Pulmonary artery endothelial cell (primary cell): ENCODE results near the gene TECRL. TPM values are rescaled to one million over a fixed set of nuclear protein-coding genes. Genes with fewer than 3 reads are reported as not detected.

Experiments used
- DNase-seq: peaks from one replicate; pipeline ENCODE4 v3.0.0-alpha.2; 2011; ENCODE audit warnings: low read depth, low spot score
- total RNA-seq: library from RNA; depleted of rRNA; stranded (reverse); fragments of >200 nt; gene quantifications from 2 replicates; pipeline ENCODE4 v1.2.3, GENCODE V29; 2014

The TECRL gene
- not detected in 2 replicates for total RNA-seq

- DNase-seq = no peak
These were observed at the start of gene TECRL for GRCh38 chr4:64409300-64409699. TSS of gene TECRL (minus strand) at chr4:64409450. CDS start at chr4:64409351, 99 bp downstream.

GRCh38 chr4:64432674-64433073, 23.4 kb upstream of the TECRL start:
- no peak for DNase-seq

GRCh38 chr4:64430933-64431332, 21.7 kb upstream of the TECRL start:
- DNase-seq = no peak

- no peak for DNase-seq
These were observed 8.7 kb upstream of the TECRL start for GRCh38 chr4:64417974-64418373.

- DNase-seq = no peak
These were observed 2.2 kb downstream of the TECRL start for GRCh38 chr4:64407000-64407399.

- DNase-seq = no peak
These were observed 3.5 kb downstream of the TECRL start for GRCh38 chr4:64405761-64406160.

- DNase-seq = no peak
These were observed 6.6 kb downstream of the TECRL start for GRCh38 chr4:64402684-64403083.

GRCh38 chr4:64399313-64400109, 9.7 kb downstream of the TECRL start:
- DNase-seq = no peak

GRCh38 chr4:64394469-64394868, 14.8 kb downstream of the TECRL start:
- no peak for DNase-seq

- DNase-seq = no peak
These were observed 21.0 kb downstream of the TECRL start for GRCh38 chr4:64388252-64388651.

- DNase-seq = no peak
These were observed 24.0 kb downstream of the TECRL start for GRCh38 chr4:64385220-64385619.

GRCh38 chr4:64384237-64385203, 24.7 kb downstream of the TECRL start:
- no peak for DNase-seq

GRCh38 chr4:64368741-64369140, 40.5 kb downstream of the TECRL start:
- DNase-seq = no peak

GRCh38 chr4:64361399-64361740, 47.9 kb downstream of the TECRL start:
- DNase-seq = no peak

GRCh38 chr4:64360664-64361398, 48.4 kb downstream of the TECRL start:
- no peak for DNase-seq

- DNase-seq = no peak
These were observed 49.8 kb downstream of the TECRL start for GRCh38 chr4:64359489-64359888.

GRCh38 chr4:64353904-64354303, 55.3 kb downstream of the TECRL start:
- DNase-seq = no peak

- DNase-seq = no peak
These were observed 67.5 kb downstream of the TECRL start for GRCh38 chr4:64341711-64342110.

- no peak for DNase-seq
These were observed 68.8 kb downstream of the TECRL start for GRCh38 chr4:64340218-64341110.

GRCh38 chr4:64334964-64335363, 74.3 kb downstream of the TECRL start:
- no peak for DNase-seq

- DNase-seq = no peak
These were observed 79.1 kb downstream of the TECRL start for GRCh38 chr4:64330143-64330542.
